ENCODE measurements around the gene CCL19. TPM values are rescaled to one million over a fixed set of nuclear protein-coding genes. Genes with fewer than 3 reads are reported as not detected.

The CCL19 gene
- total and polyA plus RNA-seq, 2 of the 8 experiments (the other 6 are each of a cell fraction or from before 2014, with no cell fraction given), result not detected

GRCh38 chr9:34719021-34719768, 28.1 kb upstream of the CCL19 start:
- Histone ChIP-seq H3K9me3 (ENCODE audit: insufficient read depth in 2 of 2, low read depth in 1 of 2, low read length in 1 of 2) (no peaks in the 10 kb centered on the region), H2AFZ (ENCODE audit: low read length) (no peak overlapping the region), H3K23ac (ENCODE audit: insufficient read length) (no peak overlapping the region), H3K4me2 (ENCODE audit: insufficient read depth in 1 of 2, low read depth in 2 of 2, low read length in 2 of 2) (no peak overlapping the region), H3K27me3 (replicated peaks in 1 of 4; ENCODE audit: control insufficient read depth in 3 of 4, extremely low read depth in 1 of 4, insufficient read depth in 3 of 4, low read length in 3 of 4) (peaks cover 0 to 3% (median 0%) of the 10 kb centered on the region in 4 experiments; a peak in 1 of 7 replicates), H4K20me1 (replicated peaks in 1 of 2; ENCODE audit: control insufficient read depth in 1 of 2, insufficient read depth in 2 of 2, low read length in 2 of 2) (no peaks in the 10 kb centered on the region), H3K14ac (ENCODE audit: insufficient read length) (no peak overlapping the region), H2BK12ac (ENCODE audit: low read depth, low read length) (no peak overlapping the region), H2BK15ac (ENCODE audit: low read length) (no peak overlapping the region), H4K8ac (ENCODE audit: extremely low read depth, insufficient read depth, low read length) (no peak overlapping the region), H3K79me2 (ENCODE audit: control insufficient read depth in 1 of 2, insufficient read depth in 2 of 2, low read length in 2 of 2) (no peaks in the 10 kb centered on the region), H2BK5ac (ENCODE audit: low read depth, low read length) (no peak overlapping the region), H4K5ac (ENCODE audit: insufficient read length, low read depth, low read length) (no peak overlapping the region), H2BK20ac (ENCODE audit: low read length) (no peak overlapping the region), H3K4ac (replicated peaks; ENCODE audit: insufficient read length, low read depth, low read length) (no peak overlapping the region), H3K23me2 (ENCODE audit: low read depth, low read length) (0 out of 2 replicates have a peak, but pooled peaks cover 2% of the 10 kb centered on the region), H2AK5ac (ENCODE audit: low read depth, low read length) (no peak overlapping the region), H3K36me3 (ENCODE audit: control insufficient read depth in 2 of 4, insufficient read depth in 4 of 4, low read length in 3 of 4) (no peaks in the 10 kb centered on the region), H3K18ac (ENCODE audit: extremely low read depth, low read length) (no peak overlapping the region), H3K27ac (ENCODE audit: low read depth, low read length) (no peak overlapping the region), H3K4me3 (ENCODE audit: extremely low read depth in 1 of 4, insufficient read depth in 2 of 4, low read depth in 3 of 4, low read length in 4 of 4) (no peak overlapping the region), H3K56ac (replicated peaks; ENCODE audit: insufficient read length, low read depth, low read length) (no peak overlapping the region), H3K9ac (replicated peaks in 1 of 4; ENCODE audit: extremely low read depth in 1 of 4, low read depth in 3 of 4, low read length in 3 of 4) (no peak overlapping the region), H2BK120ac (replicated peaks; ENCODE audit: low read depth, low read length) (no peak overlapping the region), H4K91ac (replicated peaks; ENCODE audit: insufficient read length, low read length) (no peak overlapping the region), H3K4me1 (replicated peaks in 1 of 4; ENCODE audit: control insufficient read depth in 3 of 4, insufficient read depth in 4 of 4, low read length in 3 of 4) (0 out of 7 replicates have a peak, but pooled peaks cover 0 to 4% (median 0%) of the 10 kb centered on the region in 4 experiments), H3K79me1 (ENCODE audit: low read depth, low read length) (no peaks in the 10 kb centered on the region)
- no peak for TF ChIP-seq GTF2F1 (IDR thresholded peaks at IDR 0.05; ENCODE audit: borderline replicate concordance, low read depth, low read length)
- ChIA-PET POLR2A (ENCODE audit: partially characterized antibody) (no interaction called here), CTCF (ENCODE audit: partially characterized antibody) (interaction anchor here (0.5 to 6.6 kb wide), 3 partner anchors 17 to 149 kb away, joined by 3 to 67 read pairs (median 4); no protein-coding TSS in a partner anchor)
- no peak for FAIRE-seq
- WGBS, 2 experiments (ENCODE audit: extremely low coverage in 1 of 2, insufficient coverage in 1 of 2, insufficient read length in 1 of 2, insufficient replicate concordance in 2 of 2, low coverage in 1 of 2, low lambda C conversion rate in 2 of 2, missing lambda C conversion rate in 1 of 2), result 90% methylated on average over 8 of the region's 8 CpGs; no CpG with 5 or more reads in 1 of the 2 experiments
- DNase-seq (ENCODE audit: low read depth in 1 of 2, low spot score in 2 of 2), result no peak
